IPS-11a (cell line): ENCODE results near the gene AKT2.

ENCODE experiments used
- H3K4me3 ChIP-seq: one replicate; pipeline ENCODE4 v1.5.1; 2013; ENCODE audit warnings: low read depth, low read length, control low read depth

The AKT2 gene

DNA sequence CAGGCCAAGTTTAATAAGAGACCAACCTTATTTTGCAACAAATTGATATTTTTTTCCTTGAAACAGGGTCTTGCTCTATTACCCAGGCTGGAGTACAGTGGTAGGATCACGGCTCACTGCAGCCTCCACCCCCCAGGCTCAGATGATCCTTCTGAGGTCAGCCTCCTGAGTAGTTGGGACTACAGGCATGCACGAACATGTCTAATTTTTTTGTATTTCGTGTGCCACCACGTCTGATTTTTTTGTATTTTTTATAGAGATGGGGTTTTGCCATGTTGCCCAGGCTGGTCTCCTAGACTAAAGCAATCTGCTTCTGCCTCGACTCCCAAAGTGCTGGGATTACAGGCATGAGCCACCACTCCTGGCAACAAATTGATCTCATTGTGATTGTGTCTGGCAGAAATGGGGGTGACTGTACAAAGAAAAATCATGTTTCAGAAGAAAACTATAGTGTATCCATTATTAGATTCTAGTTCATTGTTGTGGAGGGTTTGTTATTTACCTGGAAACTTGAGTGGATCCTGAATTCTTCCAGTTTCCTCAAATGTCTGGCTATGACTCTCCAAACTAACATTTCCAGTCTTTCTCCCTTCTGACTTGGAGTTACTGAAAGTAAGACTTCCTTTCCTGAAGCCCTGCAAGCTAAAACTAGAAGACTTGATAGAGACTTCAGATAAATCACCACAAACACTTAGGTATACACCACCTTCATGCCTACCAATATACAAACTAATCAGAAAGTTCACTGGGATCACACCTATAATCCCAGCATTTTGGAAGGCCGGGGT is 17.3 kb upstream of the AKT2 start:
- no peak overlapping the region for H3K4me3 ChIP-seq

DNA sequence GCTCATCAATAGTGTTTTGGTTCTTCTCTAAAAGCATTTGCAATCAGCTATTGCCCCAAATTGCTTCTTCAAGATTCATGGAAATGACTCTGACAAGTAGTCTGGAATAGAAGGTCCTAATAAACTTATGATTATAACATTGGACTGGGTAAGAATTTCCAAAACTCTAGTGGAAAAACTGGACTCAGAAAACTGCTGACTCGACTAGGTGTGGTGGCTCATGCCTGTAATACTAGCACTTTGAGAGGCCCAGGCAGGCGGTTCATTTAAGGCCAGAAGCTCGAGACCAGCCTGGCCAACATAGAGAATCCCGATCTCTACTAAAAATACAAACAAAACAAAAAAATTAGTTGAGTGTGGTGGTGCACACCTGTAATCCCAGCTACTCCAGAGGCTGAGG is 15.5 kb upstream of the AKT2 start:
- no peak overlapping the region for H3K4me3 ChIP-seq

DNA sequence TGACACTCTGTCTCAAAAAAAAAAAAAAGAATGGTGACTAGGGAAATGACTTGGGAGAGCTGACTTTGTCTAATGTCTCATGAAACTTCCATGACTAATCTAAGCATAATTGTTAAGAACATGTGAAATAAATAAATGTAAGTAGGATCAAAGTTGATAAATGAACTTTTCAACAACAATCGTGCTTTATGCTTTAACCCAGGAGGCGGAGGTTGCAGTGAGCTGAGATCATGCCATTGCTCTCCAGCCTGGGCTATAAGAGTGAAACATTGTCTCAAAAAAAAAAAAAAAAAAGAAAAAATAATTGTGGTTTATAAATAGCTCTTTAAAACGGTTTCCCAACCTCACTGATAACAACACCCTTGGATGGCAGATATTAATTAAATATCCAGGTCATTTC is 12.9 kb upstream of the AKT2 start:
- no peak overlapping the region for H3K4me3 ChIP-seq

DNA sequence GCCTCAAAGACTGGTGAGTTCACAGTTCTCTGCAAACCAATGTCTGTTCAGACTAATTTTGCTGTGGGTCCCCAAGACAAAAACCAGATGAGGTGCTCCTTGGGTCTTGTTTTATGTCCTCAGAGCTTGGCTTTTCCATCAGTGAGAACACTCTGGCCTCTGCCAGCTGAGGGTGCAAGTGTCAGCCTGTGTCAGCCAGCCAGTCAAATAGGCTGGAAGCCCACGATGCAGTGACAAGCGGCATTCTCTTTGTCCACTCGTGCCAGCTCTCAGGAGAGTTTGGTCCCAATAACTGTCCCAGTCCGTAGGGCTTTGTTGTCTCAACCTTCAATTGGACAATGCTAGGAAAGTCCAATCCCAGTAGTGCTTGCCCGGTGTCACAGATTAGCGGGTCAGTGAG is 9.4 kb upstream of the AKT2 start:
- H3K4me3 ChIP-seq, result no peak overlapping the region

DNA sequence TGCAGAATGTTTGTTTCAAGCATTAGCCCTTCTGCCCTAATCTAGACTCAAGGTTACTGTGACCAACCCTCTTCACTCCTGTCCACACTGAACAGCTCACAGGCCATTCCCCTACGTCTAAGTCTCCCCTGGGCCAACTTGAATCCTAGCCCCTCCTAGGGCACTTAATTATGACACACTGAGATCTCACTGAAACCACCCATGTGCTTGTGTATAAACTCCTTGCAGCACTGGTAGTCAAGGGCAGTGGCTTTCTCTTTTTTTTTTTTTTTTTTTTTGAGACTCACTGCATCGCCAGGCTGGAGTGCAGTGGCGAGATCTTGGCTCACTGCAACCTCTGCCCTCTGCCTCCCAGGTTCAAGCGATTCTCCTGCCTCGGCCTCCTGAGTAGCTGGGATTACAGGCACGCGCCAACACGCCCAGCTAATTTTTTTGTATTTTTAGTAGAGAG is 1.9 kb upstream of the AKT2 start:
- no peak overlapping the region for H3K4me3 ChIP-seq

DNA sequence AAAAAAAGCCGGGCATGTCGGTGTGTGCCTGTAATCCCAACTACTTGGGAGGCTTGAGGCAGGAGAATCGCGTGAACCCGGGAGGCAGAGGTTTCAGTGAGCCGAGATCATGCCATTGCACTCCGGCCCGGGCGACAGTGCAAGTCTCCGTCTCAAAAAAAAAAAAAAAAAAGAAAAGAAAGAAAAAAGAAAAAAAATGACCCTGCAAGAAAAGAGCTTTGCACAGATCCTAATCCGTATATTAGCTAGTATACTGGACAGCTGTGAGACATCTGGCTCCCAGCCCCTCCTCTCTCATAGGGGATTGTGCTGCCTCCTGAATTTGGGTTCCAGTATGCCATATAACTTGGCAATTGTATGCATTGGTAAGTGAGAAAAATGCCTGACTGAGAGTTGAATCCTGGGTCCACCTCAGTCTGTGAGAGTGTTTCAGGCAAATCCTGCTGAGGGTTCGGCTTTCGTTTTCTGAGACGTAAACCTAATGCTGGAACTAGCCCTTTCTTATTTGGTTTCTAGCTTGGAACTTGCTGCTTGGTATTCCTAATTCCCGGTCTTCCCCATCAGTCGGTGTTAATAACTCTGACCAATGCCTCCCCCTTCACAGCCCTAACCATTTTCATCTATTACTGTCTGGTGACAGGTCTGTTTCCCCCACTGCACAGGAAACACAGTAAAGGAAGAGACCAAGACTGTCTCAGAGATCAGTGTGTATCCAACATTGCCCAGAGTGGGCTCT is 1.3 kb upstream of the AKT2 start:
- no peak overlapping the region for H3K4me3 ChIP-seq

DNA sequence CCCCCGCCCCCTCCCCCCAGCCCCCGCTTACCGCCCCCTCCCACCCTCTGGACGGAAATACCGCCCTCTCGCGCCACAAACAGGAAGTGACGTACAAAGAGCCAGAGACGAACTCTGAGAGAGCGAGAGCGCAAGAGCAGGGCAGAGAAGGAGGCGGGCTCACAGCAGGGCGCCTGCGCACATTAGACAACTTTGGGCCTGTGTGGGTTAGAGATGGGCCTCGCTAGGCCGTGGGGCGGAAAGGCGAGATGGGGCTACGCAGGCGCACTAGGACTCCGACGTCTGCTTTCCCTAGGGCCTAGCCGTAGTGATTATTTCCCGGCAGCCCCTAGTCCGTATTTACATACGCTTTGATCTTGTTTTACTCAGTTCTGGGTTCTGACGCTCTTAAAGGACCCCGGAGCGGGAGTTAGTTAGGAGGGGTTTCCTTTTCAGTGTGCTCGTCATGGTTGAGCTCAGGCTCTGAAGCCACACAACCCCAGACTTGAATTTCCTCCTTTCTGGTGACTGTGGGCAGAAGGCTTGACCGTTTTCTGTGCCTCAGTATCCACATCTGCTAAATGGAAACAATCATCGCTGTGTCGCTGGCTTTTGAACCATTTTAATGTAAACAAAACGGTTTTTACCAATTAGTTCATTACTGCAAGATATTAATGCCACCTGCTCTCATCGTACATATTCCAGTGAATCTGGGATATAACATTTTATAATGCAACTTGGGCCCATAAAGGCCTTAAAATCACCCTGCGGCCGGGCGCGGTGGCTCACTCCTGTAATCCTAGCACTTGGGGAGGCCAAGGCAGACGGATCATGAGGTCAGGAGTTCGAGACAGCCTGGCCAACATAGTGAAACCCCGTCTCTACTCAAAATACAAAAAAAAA is 449 bp upstream of the AKT2 start:
- H3K4me3 ChIP-seq, result peak overlapping the region; percentile 40

DNA sequence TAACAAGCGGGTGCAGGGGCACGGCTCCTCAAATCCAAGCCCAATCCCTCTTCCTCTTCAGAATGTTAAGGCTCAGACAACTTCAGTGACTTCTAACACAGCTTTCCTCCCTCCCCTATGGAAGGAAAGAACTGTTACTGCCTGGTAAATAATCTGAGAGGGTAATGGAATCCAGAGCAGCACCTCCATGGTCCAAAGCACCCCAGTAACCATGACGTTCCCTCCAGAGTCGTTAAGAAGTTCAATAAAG is 969 bp downstream of the AKT2 start:
- H3K4me3 ChIP-seq, result peak overlapping the region; percentile 81

DNA sequence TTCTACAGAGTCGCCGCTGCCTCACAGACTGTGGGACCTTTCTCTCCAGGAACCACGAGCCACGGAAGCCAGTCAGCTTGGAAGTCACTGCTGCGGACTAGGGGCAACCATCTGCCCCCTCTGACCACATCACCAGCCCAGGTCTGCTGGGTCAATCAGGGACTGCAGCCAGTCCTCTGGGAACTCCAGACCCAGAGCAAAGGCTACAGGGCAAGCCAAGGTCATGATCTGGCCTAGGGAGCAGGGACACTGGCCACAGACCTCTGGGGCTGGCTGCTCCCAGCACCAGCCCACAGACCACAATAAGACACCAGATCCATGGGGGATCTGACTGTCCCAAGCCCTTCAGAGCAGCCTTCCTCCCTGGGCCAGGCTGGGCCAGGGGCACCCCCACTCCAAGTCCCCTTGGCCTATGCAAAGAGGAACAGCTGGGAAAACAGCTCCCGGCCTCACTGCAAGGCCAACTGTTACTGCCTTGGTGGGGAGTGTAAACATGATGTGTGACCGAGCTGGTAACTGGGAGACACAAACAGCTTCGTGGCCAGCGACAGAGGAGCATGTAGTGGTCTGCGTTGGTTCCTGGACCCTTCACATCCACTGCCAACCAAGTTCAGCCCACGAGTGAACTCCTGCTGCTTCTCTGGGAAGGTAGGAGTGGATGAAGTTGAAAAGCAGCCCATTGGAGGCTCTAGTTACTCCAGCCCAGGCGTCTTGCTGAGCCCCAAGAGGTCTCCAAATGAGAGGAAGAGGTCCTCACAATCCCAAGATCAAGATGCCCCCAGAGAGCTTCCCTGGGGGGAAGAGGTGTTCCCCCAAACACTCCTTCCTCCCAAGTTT is 1.5 kb downstream of the AKT2 start:
- H3K4me3 ChIP-seq, result peak overlapping the region; percentile 81

DNA sequence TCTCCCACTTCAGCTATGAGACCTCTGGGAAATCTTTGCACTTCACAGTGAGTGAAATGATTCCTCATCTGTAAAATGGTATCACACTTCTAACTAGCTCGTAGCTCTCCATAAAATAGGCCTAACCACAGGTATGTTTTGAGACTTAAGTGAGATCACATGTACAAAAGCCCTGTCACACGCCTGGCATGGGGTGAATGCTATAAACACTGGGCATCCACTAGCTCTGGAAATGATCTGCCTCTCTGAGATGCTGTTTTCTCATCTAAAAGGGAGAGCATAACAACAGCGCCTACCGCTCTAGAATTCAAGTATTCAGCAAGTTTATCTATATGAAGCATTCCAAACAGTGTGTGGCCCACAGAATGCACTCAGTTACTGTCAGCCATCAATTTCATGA is 2.2 kb downstream of the AKT2 start:
- no peak overlapping the region for H3K4me3 ChIP-seq

DNA sequence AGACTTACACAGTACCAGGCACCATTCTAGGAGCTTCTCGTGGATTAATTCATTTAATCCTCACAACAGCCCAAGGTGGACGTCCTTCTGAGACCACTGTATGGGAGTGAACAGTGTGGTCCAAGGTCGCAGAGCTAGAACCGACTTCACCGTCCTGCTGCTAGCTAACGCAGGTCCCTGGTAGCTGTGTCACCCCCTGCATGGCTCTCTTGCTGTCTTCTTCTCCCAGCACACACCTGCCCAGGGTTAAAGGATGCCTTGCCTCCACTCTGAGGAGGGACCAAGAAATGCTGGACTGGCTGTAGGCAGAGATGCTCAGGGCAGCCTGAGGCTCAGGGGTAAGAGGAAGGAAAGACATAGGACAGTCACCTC is 3.0 kb downstream of the AKT2 start:
- no peak overlapping the region for H3K4me3 ChIP-seq

DNA sequence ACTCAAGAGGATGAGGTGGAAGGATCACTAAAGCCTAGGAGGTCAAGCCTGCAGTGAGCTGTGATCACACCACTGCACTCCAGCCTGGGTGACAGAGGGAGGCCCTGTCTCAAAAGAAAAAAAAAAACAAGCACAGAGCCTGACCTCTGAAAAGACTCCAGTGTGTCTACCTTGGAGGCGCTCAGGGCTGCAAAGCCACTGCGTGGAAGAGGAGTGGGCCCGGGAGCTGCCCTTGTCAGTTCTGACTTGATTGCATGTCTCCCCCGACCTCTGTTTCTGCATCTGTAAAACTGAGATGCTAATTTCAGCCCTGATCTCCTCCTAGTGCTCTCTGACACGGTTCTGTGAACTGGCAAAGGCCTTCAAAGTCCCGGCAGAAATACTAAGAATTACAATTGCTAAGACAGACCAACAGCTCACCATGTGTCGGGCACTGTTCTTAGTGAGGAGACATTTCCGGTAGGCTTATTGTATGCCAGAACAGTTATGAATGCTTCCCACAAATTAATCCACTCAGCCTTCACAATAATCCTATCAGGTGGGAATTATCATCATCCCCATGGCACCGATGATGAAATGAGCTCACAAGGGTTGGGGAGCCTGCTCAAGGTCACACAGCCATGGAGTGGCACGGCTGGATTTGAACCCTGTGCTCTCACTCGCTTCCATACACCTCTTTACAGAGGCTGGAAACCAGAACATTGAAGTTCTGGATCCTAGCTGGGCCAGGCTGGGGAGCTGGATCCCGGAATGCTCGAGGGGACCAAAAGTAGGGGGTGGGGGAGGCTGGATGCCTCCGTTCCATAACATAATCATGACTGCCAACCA is 3.5 kb downstream of the AKT2 start:
- H3K4me3 ChIP-seq, result no peak overlapping the region

DNA sequence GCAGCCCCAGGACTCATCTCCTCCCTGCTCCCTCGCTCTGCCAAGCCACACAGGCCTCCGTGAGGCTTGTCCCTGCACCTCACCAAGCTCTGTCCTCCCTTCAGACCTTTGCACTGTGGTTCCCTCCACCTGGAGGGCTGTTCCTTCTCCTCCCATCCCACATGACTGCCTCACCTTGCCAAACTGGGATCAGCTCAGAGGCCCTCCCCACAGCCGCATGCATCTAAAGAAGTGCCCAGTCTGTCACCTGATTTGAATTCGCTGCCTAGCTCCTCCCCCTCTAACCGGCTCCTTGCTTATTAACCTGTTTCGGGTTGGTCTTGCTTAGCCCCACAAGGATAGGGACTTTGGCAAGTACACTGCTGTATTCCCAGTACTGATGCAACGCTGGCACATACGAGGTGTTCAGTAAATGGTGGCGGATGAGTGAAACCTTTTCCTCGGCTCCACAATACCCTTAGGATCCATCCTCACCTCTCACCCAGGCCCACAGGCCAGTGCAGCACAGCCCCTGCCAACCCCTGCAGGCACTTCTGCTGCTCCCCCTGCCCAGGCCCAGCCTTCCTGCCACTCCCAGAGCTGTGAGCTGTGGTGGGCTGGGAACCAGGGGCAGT is 4.4 kb downstream of the AKT2 start:
- H3K4me3 ChIP-seq, result no peak overlapping the region

DNA sequence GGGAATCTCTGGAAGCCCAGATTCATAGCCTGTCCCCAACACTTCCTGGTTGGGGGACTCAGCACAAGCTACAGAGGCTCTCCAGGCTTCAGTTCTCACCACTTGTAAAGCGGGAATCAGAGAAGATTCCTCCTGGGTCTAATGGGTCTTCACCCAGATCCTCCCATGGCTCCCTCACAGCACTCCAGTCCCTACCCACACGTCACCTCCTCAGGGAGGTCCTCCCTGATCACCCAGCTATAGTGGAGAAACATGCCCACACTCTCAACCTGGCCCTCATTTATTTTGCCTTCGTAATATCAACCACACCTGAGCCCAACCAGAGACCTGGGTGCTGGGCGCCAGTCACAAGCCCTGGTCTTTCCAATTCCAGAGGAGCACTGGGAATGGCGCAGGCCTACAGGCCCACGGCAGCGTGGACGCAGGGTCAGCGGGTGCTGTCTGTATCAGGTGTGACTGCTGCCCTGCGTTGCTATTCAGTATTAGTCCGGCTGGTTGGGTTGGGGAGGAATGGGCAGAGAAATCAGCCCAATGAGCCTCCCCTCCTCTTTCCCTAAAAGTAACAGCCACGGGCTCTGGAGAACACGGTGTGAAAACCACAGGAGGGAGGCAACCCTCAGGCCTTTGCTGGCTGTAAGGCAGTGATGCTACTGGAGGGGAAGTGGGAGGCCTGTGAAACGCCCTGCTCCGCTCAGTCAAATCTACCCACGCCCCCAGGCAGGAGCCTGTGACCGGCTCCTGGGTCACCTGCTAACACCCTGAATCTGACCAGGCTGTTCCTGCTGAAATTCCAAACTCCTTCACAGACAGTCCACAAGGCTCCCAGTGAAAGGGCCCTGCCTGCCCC is 5.2 kb downstream of the AKT2 start:
- no peak overlapping the region for H3K4me3 ChIP-seq

DNA sequence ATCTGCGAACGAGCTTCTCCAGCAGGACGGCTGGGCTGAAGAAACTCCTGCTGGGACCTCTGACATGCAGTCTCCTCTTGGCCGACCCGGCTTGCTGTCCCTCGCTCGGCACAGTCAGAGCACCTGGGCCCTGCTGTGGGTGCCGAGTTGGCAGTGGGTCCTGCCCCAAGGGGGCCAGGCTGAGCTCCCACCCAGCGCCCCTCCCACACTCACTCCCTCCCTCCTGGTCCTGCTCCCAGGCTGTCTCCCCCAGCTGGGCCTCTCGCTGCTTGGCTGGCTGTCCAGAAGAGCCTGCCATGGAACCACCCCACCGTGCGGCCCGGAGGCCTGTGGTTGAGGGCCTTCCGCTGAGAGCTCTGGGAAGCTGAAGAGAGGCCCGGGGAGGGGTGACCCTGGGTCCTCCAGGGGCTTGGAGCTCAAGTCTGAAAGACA is 6.0 kb downstream of the AKT2 start:
- no peak overlapping the region for H3K4me3 ChIP-seq

DNA sequence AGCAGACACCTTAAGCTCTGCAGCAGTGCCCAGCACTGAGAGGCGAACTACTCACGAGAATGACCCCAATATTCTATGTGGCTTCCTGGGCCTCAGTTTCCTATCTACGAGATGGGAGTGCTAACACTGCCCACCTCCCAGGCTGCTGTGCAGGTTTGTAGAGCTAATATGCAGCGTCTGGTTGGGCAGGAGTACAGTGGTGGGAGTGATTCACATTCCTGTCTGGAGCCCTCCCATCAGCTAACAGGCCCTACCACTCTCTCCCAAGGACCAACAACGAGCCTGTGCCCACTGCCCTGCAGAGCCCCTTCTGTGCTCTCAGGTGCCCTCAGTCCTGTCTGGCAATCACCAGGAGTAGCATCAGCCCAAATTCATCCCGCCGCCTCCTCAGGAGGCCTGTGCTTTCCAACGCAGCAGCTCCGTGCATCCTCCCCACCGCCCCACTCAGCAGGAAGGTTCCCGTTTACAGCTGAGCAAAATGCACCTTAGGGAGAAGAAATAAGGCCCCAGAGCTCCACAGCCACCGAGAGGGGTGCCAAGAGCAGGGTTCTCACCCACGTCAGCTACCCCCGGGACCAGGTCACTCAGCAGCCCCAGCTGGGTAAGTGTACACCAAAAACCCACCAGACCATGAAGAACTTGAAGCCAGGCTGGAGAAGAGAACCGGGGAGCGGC is 6.6 kb downstream of the AKT2 start:
- no peak overlapping the region for H3K4me3 ChIP-seq

DNA sequence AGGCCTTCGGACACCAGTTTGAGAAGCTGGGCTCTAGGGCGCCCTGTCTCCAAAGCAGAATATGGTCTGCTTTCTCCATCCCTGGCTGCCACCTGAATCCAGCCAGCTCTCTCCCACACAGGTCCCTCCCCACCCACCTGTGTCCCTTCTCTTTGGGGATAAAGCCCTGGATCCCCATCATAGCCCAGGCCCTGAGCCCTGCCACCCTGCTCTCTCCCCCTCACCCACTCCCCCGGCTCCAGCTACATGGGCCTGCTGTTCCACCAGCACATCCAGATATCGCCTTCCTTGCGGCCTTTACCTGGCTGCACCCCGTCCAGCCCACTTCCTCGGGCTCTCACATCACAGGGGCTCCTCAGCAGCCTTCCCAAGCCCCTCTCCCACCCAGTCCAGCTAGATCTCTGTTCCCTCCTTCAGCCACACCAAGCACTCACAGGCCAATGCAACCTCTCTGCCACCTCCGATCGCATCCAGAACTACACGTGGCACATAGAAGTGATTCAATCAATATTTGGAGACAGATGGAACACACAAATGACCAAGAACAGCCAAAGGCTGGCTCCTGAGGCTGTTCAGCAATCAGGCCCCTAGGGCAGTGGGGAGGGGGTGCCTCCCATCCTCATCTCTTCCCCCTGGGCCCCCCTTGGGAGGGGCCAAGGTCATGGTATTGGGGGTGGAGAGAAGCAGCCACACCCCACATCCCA is 7.6 kb downstream of the AKT2 start:
- H3K4me3 ChIP-seq, result no peak overlapping the region
